B cell (primary cell): ENCODE data around the gene LRRC31.

Source experiments
- CTCF ChIP-seq: fragments of 200-600 bp; IDR thresholded peaks from one replicate; pipeline ENCODE4 v1.8.0; 2022; ENCODE audit warnings: antibody characterized with exemption, mild to moderate bottlenecking
- EZH2 ChIP-seq: IDR thresholded peaks from 2 replicates; pipeline ENCODE4 v1.6.1; 2012; ENCODE audit warnings: borderline replicate concordance, low read depth, mild to moderate bottlenecking, moderate library complexity, low read length; ENCODE audit not compliant: insufficient read depth, poor library complexity, severe bottlenecking

DNA sequence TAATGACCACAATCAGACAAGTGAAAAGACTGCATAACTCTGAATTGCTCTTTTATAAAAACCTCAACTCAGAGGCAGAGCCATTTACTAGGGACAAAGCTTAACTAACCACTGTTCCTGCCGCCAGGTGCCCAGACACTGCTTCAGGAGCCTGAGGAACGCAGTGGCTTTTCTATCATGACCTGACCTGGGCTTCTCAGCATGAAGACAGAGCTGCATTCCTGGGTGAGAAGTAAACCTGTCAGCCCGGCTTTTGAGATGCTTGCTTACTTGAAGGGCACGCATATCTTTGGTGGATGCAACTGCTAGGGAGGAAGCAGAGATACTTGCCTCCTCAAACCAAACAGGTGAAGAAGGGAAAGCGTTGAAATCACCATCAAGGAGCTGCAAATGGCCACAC is 7.9 kb downstream of the LRRC31 start:
- TF ChIP-seq CTCF: no peak
- no peak for TF ChIP-seq EZH2
